HL-60/S4 treated with phorbol 12-myristate 13-acetate at 8.2 ng/mL for 4 days and 3 days (cell line): ENCODE results near the gene ARPC1A.
"Not testable (repeated sequence)": the region's sequence is repeated elsewhere in the genome, so short reads cannot be mapped to it uniquely, and the experiment has no call there.

Experiments
- in situ Hi-C: fragments of 300-500 bp; cut with MboI; formaldehyde crosslinking; loops from 2 replicates; pipeline ENCODE4 v1.15.0; 2022; ENCODE audit warnings: low sequenced_read_pairs

Gene ARPC1A

DNA sequence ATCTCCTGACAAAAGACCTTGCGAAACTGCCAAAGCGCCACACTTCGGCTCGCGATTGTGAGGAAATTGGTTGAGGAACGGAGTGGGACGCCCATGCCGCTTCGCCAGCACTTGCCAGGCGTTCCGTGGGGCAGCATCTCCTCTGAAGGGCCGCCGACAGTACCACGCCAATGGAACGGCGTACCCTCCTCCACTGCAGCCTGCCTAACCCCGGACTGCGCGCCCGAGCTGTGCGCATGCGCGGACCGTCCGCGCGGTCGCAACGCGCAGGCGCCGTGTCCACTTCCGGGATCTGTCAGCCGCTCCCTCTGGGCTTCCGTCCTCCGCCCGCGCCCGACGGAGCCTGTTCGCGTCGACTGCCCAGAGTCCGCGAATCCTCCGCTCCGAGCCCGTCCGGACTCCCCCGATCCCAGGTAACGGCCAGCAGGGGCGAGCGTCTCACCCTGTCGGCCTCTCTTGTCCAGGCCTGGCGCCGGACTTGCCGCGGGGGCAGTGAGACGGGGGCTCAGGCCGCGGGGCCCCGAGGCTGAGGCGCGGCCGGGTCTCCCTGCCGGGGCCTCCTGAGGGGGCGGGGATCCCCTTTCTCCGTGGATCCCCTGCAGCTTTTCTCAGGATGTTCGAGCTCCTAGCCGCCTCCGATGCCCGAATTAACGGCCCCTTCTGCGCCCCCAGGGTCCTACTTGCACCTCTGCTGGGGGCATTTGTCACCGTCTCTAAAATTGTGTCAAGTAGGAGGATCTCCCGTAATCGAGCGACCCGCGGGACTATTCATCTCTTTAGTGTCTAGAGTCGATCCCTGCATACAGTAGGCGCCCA, at the start of gene ARPC1A:
TSS of gene ARPC1A (plus strand) at position 307 of the 816 bp plus-strand sequence. CDS start 7,456 bp downstream, outside the sequence.
- in situ Hi-C loops = loop anchor here (25.0 kb wide), 1 partner anchor 413 kb away; no protein-coding TSS in a partner anchor

DNA sequence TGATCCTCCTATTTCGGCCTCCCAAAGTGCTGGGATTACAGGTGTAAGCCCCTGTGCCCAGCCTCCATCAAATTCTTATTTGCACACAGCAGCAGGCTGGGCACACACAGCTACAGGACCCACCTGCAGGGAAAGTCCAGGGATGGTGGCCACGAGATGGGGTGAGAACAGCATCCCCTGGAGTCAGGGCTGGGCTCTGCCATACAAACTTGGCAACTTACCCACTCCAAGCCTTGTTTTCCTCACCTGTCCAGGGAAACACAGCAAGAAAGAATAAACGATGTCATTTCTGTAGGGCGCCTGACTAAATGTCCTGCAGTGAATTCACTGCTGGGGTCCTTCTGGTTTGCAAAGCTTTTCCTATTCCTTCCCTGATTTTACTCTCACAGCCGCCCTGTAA, 47.5 kb upstream of the ARPC1A start:
- in situ Hi-C loops = no loop called here

DNA sequence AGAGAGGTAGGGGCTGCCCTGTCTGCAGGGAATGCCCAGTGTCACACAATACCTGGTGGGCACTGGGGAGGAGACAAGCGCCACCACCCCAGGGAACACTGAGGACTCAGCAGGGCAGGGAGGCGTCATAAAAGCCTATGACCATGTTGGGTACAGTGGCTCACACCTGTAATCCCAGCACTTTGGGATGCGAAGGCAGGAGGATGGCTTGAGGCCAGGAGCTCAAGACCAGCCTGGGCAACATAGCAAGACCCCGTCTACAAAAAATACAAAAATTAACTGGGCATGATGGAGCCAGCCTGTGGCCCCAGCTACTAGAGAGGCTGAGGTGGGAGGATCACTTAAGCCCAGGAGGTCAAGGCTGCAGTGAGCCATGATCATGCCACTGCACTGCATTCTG, 41.5 kb upstream of the ARPC1A start:
- in situ Hi-C loops = not testable (repeated sequence)

DNA sequence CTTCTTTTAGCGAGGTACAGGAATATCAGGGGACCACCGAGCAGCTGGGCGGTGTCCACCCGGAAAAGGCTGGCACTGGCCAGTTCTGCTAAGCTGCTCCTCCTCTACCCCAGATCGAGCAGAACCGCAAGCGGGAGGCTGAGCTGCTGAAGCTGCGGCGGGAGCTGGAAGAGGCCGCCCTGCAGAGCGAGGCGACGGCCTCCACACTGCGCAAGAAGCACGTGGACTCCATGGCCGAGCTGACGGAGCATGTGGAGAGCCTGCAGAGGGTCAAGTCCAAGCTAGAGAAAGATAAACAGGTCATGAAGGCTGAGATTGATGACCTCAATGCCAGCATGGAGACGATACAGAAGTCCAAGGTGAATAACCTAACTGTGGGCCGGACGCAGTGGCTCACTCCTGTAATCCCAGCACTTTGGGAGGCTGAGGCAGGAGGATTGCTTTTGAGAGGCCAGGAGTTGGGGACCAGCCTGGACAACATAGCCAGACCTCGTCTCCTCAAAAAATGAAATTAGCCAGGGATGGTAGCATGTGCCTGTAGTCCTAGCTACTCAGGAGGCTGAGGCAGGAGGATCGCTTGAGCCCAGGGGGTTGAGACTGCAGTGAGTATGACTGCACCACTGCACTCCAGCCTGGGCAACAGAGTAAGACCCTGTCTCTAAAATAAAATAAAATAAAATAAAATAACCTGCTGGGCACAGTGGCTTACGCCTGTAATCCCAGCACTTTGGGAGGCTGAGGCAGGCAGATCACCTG, 37.7 kb upstream of the ARPC1A start:
- in situ Hi-C loops = no loop called here

DNA sequence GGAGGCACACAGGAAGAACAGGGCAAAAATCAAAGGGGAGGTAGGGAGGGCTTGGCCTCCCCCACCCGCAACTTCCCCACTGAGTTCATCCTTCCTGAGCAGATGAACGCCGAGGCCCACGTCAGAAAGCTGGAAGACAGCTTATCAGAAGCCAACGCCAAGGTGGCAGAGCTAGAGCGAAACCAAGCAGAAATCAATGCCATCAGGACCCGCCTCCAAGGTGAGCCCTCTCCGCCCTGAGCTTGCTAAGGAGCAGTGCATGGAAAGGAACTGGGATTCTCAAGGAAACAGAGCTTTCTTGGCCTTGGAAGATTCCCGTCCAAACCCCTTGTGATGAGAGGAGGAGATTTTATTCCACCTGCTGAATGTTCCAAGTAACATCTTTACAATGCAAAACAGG, 36.5 kb upstream of the ARPC1A start:
- in situ Hi-C loops = no loop called here

DNA sequence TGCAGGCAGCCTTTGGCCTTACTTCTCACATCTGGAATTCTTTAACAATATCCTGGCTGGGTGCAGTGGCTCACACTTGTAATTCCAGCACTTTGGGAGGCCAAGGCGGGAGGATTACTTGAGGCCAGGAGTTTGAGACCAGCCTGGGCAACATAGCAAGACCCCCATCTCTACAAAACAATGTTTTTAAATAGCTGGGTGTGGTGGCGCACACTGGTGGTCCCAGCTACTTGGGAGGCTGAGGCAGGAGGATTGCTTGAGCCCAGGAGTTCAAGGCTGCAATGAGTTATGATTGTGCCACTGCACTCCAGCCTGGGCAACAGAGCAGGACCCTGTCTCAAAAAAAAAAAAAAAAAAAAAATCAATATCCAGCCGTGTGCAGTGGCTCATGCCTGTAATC, 35.5 kb upstream of the ARPC1A start:
- in situ Hi-C loops = not testable (repeated sequence)

DNA sequence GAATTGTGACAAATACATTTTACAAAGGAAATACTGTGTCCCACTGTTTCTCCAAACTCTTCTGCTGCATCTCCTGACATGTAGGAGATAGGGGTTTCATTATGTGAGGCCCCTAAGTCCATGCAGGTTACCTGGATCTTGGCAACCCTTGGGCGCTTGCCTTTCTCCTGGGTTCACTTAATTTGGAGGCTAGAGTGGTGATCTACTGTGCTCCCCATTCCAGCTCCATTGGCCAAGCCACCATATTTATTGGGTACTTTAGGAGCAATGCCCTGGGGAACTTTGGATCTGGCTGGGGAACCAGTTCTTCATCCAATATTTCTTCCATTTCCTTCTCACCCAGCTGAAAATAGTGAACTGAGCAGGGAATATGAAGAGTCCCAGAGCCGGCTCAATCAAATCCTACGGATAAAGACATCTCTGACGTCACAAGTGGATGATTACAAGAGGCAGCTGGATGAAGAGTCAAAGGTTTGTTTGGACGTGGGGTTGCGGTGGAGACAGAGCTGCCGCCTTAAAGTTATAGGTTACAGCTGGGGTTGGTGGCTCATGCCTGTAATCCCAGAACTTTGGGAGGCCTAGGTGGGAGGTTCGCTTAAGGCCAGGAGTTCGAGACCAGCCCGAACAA, 34.6 kb upstream of the ARPC1A start:
- in situ Hi-C loops = no loop called here

DNA sequence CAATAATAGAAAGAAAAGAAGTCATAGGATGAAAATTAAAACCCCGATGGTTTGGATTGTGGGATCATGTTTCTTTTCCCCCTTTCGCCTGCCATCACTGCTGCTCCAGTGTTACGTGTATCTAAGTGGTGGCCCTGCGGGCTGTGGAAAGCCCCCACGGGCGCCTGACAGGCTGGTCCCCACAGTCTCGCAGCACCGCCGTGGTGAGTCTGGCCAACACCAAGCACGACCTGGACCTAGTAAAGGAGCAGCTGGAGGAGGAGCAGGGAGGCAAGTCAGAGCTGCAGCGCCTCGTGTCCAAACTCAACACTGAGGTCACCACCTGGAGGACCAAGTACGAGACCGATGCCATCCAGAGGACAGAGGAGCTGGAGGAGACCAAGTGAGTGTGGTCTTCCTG, 33.6 kb upstream of the ARPC1A start:
- in situ Hi-C loops = no loop called here

DNA sequence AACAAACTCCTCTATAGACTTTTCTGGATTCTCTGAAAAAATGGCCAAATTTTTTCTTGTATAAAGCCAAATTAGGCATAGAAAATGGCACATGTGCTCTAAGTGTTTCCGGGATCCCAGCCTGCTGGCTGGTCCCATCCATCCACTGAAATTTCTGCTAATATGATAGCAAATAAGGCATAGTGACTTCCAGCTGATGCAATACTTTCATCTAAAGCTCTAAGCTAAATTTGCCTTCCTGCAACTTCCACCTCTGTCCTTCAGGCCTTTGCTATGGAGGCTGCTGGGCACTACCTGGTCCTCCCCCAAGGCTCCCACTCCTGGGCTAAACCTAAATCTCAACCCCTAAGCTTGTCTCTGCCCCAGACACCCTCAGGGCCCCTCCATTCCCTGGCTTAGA, 32.5 kb upstream of the ARPC1A start:
- in situ Hi-C loops = no loop called here

DNA sequence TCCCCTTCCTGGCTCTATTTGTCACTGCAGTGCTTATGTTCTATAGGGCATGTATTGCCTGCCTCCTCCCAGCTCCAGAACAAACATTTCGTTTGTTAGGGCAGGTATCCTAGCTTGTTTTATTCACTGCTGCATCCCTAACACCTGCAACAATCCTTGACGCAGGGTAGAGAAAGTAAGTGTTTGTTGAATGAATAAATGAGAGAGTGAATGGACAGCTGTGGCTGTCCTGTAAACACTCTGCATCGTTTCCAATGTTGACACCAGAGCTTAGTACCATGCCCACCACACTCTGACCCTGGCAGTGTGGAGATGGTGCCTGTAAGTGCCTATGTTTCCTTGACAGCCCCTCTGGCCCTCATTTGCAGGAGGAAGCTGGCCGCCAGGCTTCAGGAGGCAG, 32.0 kb upstream of the ARPC1A start:
- in situ Hi-C loops = no loop called here

DNA sequence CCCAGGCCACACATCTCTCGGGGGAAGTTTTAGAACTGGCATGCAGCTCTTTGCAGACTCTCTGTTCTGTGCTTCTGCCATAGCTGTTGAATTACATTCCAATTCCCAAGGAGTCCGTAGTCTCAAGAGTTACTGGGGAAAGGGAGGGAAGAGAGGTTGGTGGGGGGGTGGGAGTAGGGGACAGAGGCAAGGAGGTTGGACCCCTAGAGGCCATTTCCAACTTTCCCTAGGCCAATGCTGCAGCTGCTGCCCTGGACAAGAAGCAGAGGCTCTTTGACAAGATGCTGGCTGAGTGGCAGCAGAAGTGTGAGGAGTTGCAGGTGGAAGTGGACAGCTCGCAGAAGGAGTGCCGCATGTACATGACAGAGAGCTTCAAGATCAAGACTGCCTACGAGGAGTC, 29.2 kb upstream of the ARPC1A start:
- in situ Hi-C loops = no loop called here

DNA sequence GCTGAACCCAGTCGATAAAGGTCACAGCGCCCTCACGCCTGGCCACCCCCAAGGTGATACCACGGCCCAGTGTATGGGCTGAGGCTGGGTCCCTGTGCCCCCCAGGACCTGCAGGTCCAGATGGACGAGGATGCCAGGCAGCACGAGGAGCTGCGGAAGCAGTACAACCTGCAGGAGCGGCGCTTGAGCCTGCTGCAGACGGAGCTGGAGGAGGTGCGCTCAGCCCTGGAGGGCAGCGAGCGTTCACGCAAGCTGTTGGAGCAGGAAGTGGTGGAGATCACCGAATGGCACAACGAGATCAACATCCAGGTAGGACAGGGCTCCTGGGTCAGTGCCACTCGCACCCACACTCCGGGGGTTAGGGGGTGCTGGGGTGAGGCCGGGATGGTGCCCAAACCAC, 24.2 kb upstream of the ARPC1A start:
- in situ Hi-C loops = no loop called here

DNA sequence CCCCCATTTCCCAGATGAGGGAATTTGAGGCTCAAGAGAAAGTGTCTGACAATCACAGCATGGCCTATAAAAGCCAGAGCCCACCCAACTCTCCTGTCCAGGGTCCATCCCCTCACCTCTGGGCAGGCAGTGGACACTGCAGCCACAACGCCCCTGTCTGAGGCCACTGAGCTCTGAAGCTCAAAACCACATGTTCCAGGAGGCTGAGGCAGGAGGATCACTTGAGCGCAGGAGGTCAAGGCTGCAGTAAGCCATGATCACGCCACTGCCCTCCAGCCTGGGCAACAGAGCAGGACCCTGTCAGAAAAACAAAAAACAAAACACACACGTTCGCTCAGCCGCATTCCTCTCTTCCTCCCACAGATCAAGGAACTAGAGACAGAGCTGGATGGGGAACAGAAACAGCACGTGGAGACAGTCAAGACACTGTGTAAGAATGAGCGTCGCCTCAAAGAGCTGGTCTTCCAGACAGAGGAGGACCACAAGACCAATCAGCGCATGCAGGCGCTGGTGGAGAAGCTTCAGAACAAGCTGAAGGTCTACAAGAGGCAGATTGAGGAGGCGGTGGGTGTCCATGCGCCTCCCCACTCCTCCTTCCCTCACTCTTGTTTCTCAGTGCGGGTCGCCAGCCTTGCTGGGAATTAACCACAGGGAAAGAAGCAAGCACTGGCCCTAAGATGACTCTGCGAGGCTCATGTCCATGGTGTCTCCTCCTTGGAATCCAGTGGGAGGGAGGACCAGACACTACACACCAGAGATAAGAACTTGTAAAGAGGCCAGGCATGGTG, 20.0 kb upstream of the ARPC1A start:
- in situ Hi-C loops = no loop called here

DNA sequence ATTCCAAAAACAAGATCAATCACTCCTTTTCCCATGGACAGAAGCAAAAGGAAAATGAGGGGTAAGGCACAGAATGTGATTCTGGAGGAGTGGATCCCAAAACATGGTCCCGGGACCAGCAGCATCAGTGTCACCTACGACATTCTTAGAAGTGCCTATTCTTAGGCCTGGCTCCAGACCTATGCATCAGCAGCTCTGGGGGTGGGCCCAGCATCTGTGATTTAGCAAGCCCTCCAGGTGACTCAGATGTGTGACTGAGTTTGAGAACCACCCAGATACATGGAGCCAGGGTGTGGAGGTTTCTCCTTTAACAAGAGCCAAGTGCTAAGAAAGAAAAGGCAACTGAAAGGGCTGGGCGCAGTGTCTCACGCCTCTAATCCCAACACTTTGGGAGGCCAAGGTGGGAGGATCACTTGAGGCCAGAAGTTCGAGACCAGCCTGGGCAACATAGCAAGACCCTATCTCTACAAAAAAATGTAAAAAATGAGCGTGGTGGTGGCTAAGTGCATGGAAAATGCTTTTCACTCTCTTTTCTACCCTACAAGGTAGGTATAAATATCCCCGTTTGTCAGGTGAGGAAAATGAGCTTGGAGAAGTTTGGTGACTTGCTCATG, 17.1 kb upstream of the ARPC1A start:
- in situ Hi-C loops = no loop called here

DNA sequence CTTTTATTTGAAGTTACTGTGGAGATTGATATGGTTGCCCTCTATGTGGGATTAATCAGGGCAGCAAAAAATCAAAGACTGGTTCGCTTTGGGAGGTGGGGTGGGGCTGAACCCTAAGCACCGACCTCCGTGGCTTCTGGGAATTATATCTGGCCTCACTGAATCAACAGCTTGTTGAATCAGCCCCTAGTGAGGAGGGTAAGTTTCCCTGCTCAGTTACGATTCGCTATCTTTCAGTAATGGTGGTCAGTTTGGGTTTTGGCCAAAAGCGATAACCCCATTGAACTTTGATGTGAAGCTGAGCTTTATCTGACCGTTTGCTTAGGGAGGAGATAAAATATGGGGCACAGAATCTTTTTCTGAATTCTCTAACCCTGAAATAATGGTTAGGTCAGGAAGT, 16.6 kb upstream of the ARPC1A start:
- in situ Hi-C loops = no loop called here

DNA sequence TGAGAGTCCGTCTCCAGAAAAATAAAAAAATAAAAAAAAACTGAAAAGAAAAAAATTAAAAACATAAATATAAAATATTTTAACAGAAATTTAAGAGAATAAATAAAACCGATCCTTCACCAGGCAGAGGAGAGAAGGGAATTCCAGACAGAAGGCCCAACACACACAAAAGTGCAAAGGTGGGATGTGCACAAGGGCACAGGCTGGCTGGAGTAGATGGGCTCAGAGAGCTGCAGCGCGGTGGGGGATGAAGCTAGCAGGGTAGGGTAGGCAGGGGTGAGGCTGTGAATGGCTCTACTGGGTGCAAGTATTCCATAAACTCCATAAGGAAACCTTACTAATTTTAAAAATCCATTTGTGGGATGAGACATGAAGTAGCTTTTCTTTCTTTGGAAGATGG, 15.7 kb upstream of the ARPC1A start:
- in situ Hi-C loops = loop anchor here (10.0 kb wide), 1 partner anchor 265 kb away; no protein-coding TSS in a partner anchor

DNA sequence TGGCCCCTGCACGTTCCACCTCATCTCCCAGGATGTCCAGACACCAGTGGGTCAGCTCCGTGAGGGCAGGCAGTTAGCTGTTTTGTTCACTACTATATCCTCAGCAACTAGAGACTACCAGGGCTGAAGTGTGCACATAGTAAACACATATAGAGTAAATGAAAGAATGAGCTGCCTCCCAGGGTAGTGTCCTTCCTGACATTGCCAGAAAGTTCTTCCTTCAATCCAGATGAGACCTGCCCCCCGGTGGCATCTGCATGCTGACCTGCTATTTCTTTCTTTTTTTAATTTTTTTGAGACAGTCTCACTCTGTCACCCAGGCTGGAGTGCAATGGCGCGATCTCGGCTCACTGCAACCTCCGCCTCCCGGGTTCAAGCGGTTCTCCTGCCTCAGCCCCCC, 14.0 kb upstream of the ARPC1A start:
- in situ Hi-C loops = loop anchor here (10.0 kb wide), 1 partner anchor 267 kb away; no protein-coding TSS in a partner anchor

DNA sequence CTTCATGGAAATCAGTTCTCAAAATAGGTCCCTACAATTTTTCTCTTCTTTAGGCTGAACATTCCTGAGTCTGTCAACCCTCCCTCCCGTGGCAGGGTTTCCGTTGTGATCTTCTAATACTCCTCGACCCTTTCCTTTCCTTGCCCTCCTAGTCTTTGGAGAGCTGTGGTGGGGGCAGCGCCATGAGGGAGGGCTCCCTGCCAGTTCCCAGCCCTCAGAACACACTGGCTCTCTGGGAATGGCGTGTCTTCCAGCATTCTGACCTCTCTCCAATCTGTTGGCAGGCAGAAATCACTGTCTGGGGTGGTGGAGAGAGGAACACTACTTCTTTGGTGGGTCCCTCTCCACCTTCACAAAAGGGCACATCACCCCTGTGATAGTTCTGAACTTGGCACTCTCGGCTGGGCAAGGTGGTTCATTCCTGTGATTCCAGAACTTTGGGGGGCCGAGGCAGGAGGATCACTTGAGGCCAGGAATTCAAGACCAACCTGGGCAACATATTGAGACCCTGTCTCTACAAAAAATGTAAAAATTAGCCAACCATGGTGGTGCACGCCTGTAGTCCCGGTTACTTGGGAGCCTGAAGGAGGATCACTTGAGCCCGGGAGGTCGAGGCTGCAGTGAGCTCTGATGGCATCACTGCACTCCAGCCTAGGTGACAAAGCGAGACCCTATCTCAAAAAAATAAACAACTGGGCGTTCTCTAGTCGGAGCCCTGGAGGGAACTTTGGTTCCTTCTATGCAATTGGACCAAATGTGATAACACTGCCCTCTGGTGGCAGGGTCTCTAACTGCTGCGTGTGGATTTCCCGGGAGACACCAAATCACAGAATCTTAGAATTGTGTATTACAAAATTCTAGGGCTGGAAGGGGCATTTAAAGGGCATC, 13.1 kb upstream of the ARPC1A start:
- in situ Hi-C loops = loop anchor here (10.0 kb wide), 1 partner anchor 268 kb away; no protein-coding TSS in a partner anchor

DNA sequence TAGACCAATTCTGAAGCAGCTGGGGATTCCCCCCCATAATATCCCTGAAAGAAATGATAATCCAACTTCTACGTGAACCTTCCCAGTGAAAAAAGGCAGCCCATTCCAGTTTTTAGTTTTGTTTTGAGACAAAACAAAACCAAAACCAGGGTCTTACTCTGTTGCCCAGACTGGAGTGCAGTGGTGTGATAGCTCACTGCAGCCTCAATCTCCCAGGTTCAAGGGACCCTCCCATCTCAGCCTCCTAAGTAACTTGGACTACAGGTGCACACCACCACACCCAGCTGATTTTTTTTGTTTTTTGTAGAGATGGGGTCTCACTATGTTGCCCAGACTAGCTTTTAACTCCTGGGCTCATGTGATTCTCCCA, 12.5 kb upstream of the ARPC1A start:
- in situ Hi-C loops = loop anchor here (10.0 kb wide), 1 partner anchor 268 kb away; no protein-coding TSS in a partner anchor
